GM21447 (cell line): ENCODE measurements around the gene AP1M1.

Experiments
- ATAC-seq: cut with Tn5 transposase; IDR thresholded peaks from one replicate; pipeline ENCODE4 v1.9.1; 2021; ENCODE audit not compliant: unreplicated experiment

Gene AP1M1

GRCh38 chr19:16295057-16295456 is 97.3 kb downstream of the AP1M1 start:
- no peak for ATAC-seq
